Psoas muscle (tissue), 8 donors: Measurements from ENCODE around the gene INPP4A. TPM values are rescaled to one million over a fixed set of nuclear protein-coding genes. Genes with fewer than 3 reads are reported as not detected.

ENCODE experiments used
- ATAC-seq, 4 donors: fragments of 200-7000 bp; cut with Tn5 transposase; one replicate each; pipeline ENCODE4 v1.9.1; 2020; ENCODE audit warnings: moderate library complexity in 3 of 4, mild to moderate bottlenecking in 2 of 4
- DNase-seq, 2 donors: peaks; one replicate each; pipeline ENCODE4 v3.0.0-alpha.2; 2020
- H3K27ac ChIP-seq: fragments of 200-600 bp; one replicate; pipeline ENCODE4 v1.8.0; 2022
- H3K27me3 ChIP-seq, 3 donors: fragments of 200-600 bp in 1 of 3; one replicate each; pipeline versions ENCODE4 v1.6.1 to v1.8.0; 2013 to 2022; ENCODE audit warnings: low read length in 2 of 3, mild to moderate bottlenecking in 2 of 3, moderate library complexity in 1 of 3; ENCODE audit not compliant: insufficient read depth in 3 of 3
- H3K36me3 ChIP-seq, 2 donors: fragments of 200-600 bp in 1 of 2; one replicate each; pipeline versions ENCODE4 v1.6.1 to v1.8.0; 2013 to 2022; ENCODE audit warnings: low read depth in 1 of 2, mild to moderate bottlenecking in 1 of 2, moderate library complexity in 1 of 2; ENCODE audit not compliant: insufficient read depth in 1 of 2
- H3K4me1 ChIP-seq: fragments of 200-600 bp; one replicate; pipeline ENCODE4 v1.8.0; 2022
- H3K4me3 ChIP-seq: fragments of 200-600 bp; one replicate; pipeline ENCODE4 v1.8.0; 2022; ENCODE audit warnings: mild to moderate bottlenecking
- H3K9me3 ChIP-seq: fragments of 200-600 bp; one replicate; pipeline ENCODE4 v1.8.0; 2022
- WGBS, 3 donors: extraction: QIAGEN DNeasy Blood & Tissue Kit; methylation state at CpG; one replicate each; pipeline versions ENCODE4 v1.1.6 to v1.1.7; 2013; 5-methylcytosine and 5-hydroxymethylcytosine counted together
- intact Hi-C, 2 donors: fragments of 100-400 bp; cut with DNase I; formaldehyde crosslinking; loops; one replicate each; pipeline versions ENCODE4 v1.11.0 to v1.14.2; 2022
- polyA plus RNA-seq, 3 donors: library from polyadenylated mRNA; stranded (reverse); fragments of 200-250 nt; gene quantifications; one replicate each; pipeline ENCODE4 v1.2.3, GENCODE V29; 2013
- total RNA-seq, 4 donors: library from RNA; stranded (reverse); fragmentation: NEBNext Ultra II Directional in 2 of 4; extraction: Animal tissue kit (Norgen Biotek cat#: 25700) in 2 of 4; gene quantifications; one replicate each; pipeline versions ENCODE4 v1.2.1 to v1.2.4, GENCODE V29; 2021 to 2023
- TF ChIP-seq, protein P1 (sequence below): fragments of 200-600 bp; IDR thresholded peaks from one replicate; pipeline ENCODE4 v1.8.0; 2022; ENCODE audit warnings: antibody characterized with exemption
- donor health status: healthy with polysubstance abuse.
- donor health status: DM: no; HTN: no; CAD: no; lungs with moderate emphysema.
- donor health status: Bipolar disorder and iron deficiency.
- donor health status: healthy.
- donor health status: DM: yes; HTN: yes; CAD: no.
- donor health status: DM: no; HTN: no; CAD: no.
- donor health status: DM: no; HTN: no; CAD: no.
- donor health status: DM: yes; HTN: yes; CAD: no.

INPP4A gene
- total and polyA plus RNA-seq, 7 donors: 2.2 to 19.7 (median 9.8) TPM

DNA sequence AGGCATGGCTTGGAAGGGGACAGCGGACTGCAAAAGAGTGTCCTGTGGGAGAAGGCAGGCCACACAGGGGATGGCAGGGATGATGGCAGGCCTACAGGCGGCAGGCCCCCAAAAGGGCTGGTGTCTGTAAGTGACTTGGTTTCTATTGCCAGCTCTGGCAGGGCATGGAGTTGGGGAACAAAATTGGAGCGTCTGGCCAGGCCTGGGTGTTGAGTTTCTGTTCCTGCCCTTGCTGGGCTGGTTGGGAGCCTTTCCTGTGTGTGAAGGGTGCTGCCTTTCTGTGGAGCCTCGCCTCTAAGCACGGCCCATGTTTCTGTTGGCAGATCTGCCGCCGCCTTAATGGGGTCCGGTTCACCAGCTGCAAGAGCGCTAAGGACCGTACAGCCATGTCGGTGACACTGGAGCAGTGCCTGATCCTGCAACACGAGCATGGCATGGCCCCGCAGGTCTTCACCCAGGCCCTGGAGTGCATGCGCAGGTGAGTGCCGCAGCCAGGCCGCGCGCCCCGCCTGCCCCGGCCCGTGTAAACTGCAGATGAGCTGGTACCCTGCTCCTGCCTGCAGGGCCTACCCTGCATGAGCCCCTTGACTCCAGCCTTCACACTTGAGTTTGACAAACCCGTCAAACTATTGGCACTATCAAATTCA is 132.1 kb downstream of the INPP4A start:
- H3K36me3 ChIP-seq: peaks cover 6 to 79% of the 10 kb centered on the region in 2 donors

DNA sequence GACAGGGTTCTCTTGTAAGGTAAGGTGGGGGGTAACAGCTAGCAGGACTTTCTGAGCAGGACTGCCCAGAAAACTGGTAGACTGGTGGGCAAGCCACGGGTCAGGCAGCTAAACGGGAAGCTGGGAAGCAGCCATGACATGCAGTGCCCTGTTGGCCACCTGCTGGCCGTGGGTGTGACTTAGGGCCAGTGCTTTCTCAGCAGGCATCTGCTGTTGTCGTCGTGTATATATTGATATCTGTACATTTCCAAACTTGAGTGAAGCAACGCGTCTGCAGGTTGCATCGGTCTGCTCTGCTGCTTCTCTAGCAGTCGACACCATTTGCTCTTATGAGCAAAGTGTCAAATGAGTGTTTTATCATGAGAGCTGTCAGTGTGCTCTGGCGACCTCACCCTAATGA is 132.7 kb downstream of the INPP4A start:
- DNase-seq: no peak
- Histone ChIP-seq H3K4me1 (no peaks in the 10 kb centered on the region), H3K9me3 (no peaks in the 10 kb centered on the region), H3K4me3 (no peak overlapping the region), H3K36me3 (peaks cover 6 to 79% of the 10 kb centered on the region in 2 donors), H3K27ac (no peak overlapping the region), H3K27me3 (no peaks in the 10 kb centered on the region)
- intact Hi-C loops: no loop called here
- ATAC-seq: no peak
- TF ChIP-seq, protein P1, sequence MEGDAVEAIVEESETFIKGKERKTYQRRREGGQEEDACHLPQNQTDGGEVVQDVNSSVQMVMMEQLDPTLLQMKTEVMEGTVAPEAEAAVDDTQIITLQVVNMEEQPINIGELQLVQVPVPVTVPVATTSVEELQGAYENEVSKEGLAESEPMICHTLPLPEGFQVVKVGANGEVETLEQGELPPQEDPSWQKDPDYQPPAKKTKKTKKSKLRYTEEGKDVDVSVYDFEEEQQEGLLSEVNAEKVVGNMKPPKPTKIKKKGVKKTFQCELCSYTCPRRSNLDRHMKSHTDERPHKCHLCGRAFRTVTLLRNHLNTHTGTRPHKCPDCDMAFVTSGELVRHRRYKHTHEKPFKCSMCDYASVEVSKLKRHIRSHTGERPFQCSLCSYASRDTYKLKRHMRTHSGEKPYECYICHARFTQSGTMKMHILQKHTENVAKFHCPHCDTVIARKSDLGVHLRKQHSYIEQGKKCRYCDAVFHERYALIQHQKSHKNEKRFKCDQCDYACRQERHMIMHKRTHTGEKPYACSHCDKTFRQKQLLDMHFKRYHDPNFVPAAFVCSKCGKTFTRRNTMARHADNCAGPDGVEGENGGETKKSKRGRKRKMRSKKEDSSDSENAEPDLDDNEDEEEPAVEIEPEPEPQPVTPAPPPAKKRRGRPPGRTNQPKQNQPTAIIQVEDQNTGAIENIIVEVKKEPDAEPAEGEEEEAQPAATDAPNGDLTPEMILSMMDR: no peak
- WGBS, 3 donors: 70 to 75% (median 71%) methylated on average over 10 of the region's 10 CpGs

More for the DNA sequence above, 132.1 kb downstream of the INPP4A start:
- 90 to 93% (median 91%) methylated on average over 22 of the region's 22 CpGs for WGBS, 3 donors
- ATAC-seq: no peak
- Histone ChIP-seq H3K27ac (no peak overlapping the region), H3K4me1 (no peaks in the 10 kb centered on the region), H3K27me3 (no peaks in the 10 kb centered on the region), H3K4me3 (no peak overlapping the region), H3K9me3 (no peaks in the 10 kb centered on the region)
- TF ChIP-seq, protein P1: no peak
- intact Hi-C loops: no loop called here
- no peak for DNase-seq

DNA sequence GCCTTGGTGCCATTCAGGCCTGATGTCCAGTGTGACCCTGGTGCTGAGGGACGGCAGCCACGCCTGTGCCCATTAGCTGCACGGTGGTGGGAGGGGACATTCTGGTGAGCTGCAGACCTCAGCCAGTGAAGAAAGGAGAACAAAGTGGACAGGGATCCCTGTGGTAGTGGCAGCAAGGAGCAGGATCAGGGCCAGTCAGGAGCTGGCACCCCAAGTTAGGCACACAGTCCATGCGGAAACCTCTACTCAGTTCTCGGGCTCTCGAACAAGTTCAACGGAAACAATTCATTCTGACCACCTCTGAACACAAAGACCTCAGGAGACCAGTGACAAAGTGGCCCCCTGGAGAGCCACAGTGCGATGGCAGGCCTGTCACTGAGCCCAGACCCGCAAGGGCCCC is 133.6 kb downstream of the INPP4A start:
- Histone ChIP-seq H3K4me3 (no peak overlapping the region), H3K9me3 (no peaks in the 10 kb centered on the region), H3K36me3 (peaks cover 4 to 78% of the 10 kb centered on the region in 2 donors), H3K27me3 (no peaks in the 10 kb centered on the region), H3K27ac (no peak overlapping the region), H3K4me1 (no peaks in the 10 kb centered on the region)
- intact Hi-C loops: no loop called here
- WGBS, 3 donors: 88 to 91% (median 91%) methylated on average over 9 of the region's 9 CpGs
- TF ChIP-seq, protein P1: no peak
- ATAC-seq (no peak), DNase-seq (peak in 1 of 2 donors; percentile 31)

DNA sequence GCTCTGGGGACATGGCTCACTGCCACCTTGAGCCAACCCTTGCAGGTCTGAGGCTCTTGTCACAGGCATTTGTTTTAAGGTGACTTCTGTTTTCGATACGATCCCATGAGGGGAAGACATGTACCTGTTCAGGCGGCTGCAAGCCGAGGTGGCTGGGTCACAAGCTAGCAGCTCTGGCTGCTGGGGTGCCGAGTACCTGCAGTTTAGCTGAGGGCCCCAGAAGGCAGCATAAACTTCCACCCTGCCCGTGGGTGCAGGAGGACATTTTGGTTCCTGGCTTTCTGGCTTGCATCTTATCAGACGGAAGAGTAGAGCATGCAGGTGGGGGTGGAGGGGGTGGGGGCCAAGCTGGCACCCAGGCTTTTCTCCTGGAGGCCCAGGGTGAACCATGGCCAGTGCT is 135.3 kb downstream of the INPP4A start:
- DNase-seq (peak in 1 of 2 donors; percentile 26), ATAC-seq (no peak)
- Histone ChIP-seq H3K27me3 (no peaks in the 10 kb centered on the region), H3K4me3 (no peak overlapping the region), H3K27ac (no peak overlapping the region), H3K4me1 (no peaks in the 10 kb centered on the region), H3K9me3 (no peaks in the 10 kb centered on the region), H3K36me3 (peaks cover 4 to 70% of the 10 kb centered on the region in 2 donors)
- TF ChIP-seq, protein P1: no peak
- WGBS, 3 donors: 81 to 85% (median 85%) methylated on average over 7 of the region's 7 CpGs
- intact Hi-C loops: no loop called here
